ENCODE measurements around the gene GPX3.
A peak's percentile ranks its signal among the peaks of the same experiment; 100 is the strongest.

The GPX3 gene

GRCh38 chr5:150993826-150994412, 26.5 kb upstream of the GPX3 start:
- DNase-seq (ENCODE audit: low read depth) = no peak
- no peak overlapping the region for H3K4me3 ChIP-seq (ENCODE audit: low read depth, low read length)
- TF ChIP-seq, protein P1, sequence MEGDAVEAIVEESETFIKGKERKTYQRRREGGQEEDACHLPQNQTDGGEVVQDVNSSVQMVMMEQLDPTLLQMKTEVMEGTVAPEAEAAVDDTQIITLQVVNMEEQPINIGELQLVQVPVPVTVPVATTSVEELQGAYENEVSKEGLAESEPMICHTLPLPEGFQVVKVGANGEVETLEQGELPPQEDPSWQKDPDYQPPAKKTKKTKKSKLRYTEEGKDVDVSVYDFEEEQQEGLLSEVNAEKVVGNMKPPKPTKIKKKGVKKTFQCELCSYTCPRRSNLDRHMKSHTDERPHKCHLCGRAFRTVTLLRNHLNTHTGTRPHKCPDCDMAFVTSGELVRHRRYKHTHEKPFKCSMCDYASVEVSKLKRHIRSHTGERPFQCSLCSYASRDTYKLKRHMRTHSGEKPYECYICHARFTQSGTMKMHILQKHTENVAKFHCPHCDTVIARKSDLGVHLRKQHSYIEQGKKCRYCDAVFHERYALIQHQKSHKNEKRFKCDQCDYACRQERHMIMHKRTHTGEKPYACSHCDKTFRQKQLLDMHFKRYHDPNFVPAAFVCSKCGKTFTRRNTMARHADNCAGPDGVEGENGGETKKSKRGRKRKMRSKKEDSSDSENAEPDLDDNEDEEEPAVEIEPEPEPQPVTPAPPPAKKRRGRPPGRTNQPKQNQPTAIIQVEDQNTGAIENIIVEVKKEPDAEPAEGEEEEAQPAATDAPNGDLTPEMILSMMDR (IDR thresholded peaks at IDR 0.05; ENCODE audit: control insufficient read depth, extremely low read depth, insufficient read depth) = no peak

- no peak overlapping the region for H3K4me3 ChIP-seq (ENCODE audit: low read depth, low read length)
- TF ChIP-seq, protein P1 (IDR thresholded peaks at IDR 0.05; ENCODE audit: control insufficient read depth, extremely low read depth, insufficient read depth) = no peak
- DNase-seq (ENCODE audit: low read depth) = peak; percentile 68
Observed at GRCh38 chr5:150999704-151000442, 20.5 kb upstream of the GPX3 start.

DNA sequence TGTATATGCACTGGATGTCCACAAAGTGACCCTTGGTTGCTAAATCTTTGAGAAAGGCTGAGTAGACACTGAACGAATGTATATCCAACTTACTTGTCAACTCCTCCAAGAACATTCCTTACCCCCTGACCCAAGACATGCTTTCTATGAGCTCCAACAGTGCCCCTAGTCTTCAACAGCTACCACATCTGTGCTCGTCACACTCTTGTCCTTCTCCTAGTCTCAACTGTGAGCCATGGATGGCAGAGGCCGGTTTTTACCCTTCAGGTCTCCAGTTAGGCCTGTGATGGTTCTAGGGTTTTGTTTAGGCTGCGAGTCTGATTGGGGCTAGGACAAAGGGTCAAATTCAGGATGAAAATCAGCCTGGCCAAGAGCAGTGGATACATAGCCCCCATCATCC, 19.0 kb upstream of the GPX3 start:
- no peak overlapping the region for H3K4me3 ChIP-seq (ENCODE audit: low read depth, low read length)
- TF ChIP-seq, protein P1 (IDR thresholded peaks at IDR 0.05; ENCODE audit: control insufficient read depth, extremely low read depth, insufficient read depth) = no peak
- DNase-seq (ENCODE audit: low read depth) = no peak

- TF ChIP-seq, protein P1 (IDR thresholded peaks at IDR 0.05; ENCODE audit: control insufficient read depth, extremely low read depth, insufficient read depth) = peak; percentile 56
- DNase-seq (ENCODE audit: low read depth) = no peak
- no peak overlapping the region for H3K4me3 ChIP-seq (ENCODE audit: low read depth, low read length)
Observed at GRCh38 chr5:151002250-151002649, 18.1 kb upstream of the GPX3 start.

- TF ChIP-seq, protein P1 (IDR thresholded peaks at IDR 0.05; ENCODE audit: control insufficient read depth, extremely low read depth, insufficient read depth) = no peak
- no peak overlapping the region for H3K4me3 ChIP-seq (ENCODE audit: low read depth, low read length)
- no peak for DNase-seq (ENCODE audit: low read depth)
Observed at GRCh38 chr5:151002681-151003502, 17.5 kb upstream of the GPX3 start.

DNA sequence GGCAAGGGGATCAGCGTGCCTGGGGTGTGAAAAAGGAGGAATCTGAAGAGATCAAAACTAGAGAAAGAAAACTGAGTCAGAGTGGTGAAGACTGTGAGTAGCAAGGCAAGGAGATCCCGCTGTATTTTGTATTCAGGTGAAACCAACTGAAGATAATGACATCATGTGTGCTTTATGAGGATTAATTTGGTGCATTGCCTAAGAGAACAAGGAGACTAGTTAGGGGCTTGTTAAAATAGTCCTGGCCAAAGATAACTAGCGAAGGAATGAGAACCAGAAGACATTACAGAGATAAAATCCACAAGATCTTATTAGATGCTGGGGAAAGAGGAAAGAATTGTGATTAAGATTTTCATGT, 16.9 kb upstream of the GPX3 start:
- TF ChIP-seq, protein P1 (IDR thresholded peaks at IDR 0.05; ENCODE audit: control insufficient read depth, extremely low read depth, insufficient read depth) = no peak
- DNase-seq (ENCODE audit: low read depth) = no peak
- H3K4me3 ChIP-seq (ENCODE audit: low read depth, low read length) = no peak overlapping the region

Data from LNCaP clone FGC (cell line).